Measurements from ENCODE around the gene CNR2.
A peak's percentile ranks its signal among the peaks of the same experiment; 100 is the strongest.

CNR2 gene

GRCh38 chr1:23869051-23869450 lies 44.1 kb downstream of the CNR2 start:
- ChIA-PET POLR2A (interaction anchor here (0.6 kb wide), 2 partner anchors 94 to 106 kb away, joined by 4 read pairs; no protein-coding TSS in a partner anchor), CTCF (interaction anchor here (0.7 to 4.2 kb wide), 10 partner anchors 13 to 273 kb away, joined by 3 to 32 read pairs (median 4); no protein-coding TSS in a partner anchor)
- Histone ChIP-seq H3K9me3 (ENCODE audit: control insufficient read depth, insufficient read depth, low read depth, low read length) (no peaks in the 10 kb centered on the region), H3K36me3 (ENCODE audit: control insufficient read depth in 2 of 2, insufficient read depth in 1 of 2, low read length in 2 of 2) (peaks cover 6 to 17% of the 10 kb centered on the region in 2 experiments; a peak in 2 of 3 replicates), H3K27ac (ENCODE audit: extremely low read depth, low read depth, low read length) (no peak overlapping the region), H3K4me1 (ENCODE audit: control insufficient read depth, insufficient read depth, low read length) (0 out of 2 replicates have a peak, but pooled peaks cover 6% of the 10 kb centered on the region), H3K4me3 (ENCODE audit: low read depth, low read length) (no peak overlapping the region)
- TF ChIP-seq PRDM10 (tag by site-specific recombination; IDR thresholded peaks at IDR 0.05) (no peak), ZNF626 (tag by site-specific recombination; IDR thresholded peaks at IDR 0.05) (no peak), ZNF350 (tag by site-specific recombination; IDR thresholded peaks at IDR 0.05) (no peak), HIC1 (tag by site-specific recombination; IDR thresholded peaks at IDR 0.05) (no peak), ZNF660 (tag by site-specific recombination; IDR thresholded peaks at IDR 0.05) (no peak), GLI4 (tag by site-specific recombination; IDR thresholded peaks at IDR 0.05) (no peak), ZNF544 (tag by site-specific recombination; IDR thresholded peaks at IDR 0.05) (no peak), ZNF280D (tag by site-specific recombination; IDR thresholded peaks at IDR 0.05) (no peak), ZNF366 (tag by site-specific recombination; conservative IDR thresholded peaks at IDR 0.05) (peak; percentile 84)

GRCh38 chr1:23868557-23869016 lies 44.6 kb downstream of the CNR2 start:
- CTCF ChIA-PET = interaction anchor here (0.6 to 4.2 kb wide), 10 partner anchors 12 to 274 kb away, joined by 3 to 32 read pairs (median 4); no protein-coding TSS in a partner anchor
- TF ChIP-seq TRIM28 (IDR thresholded peaks at IDR 0.05; ENCODE audit: borderline replicate concordance, low read length) (peak; percentile 36; the same call in 1 of the 2 replicates), ZNF529 (tag by site-specific recombination; IDR thresholded peaks at IDR 0.05; ENCODE audit: insufficient replicate concordance) (no peak), ZNF398 (tag by site-specific recombination; IDR thresholded peaks at IDR 0.05) (0 out of 2 replicates have a peak, but pooled peaks have one; percentile 26), ZNF121 (tag by site-specific recombination; IDR thresholded peaks at IDR 0.05) (no peak), ZNF704 (tag by site-specific recombination; IDR thresholded peaks at IDR 0.05) (no peak), ZNF416 (tag by site-specific recombination; IDR thresholded peaks at IDR 0.05) (no peak), ZEB2 (tag by site-specific recombination; IDR thresholded peaks at IDR 0.05) (0 out of 2 replicates have a peak, but pooled peaks have one; percentile 6), ZNF140 (tag by site-specific recombination; IDR thresholded peaks at IDR 0.05) (no peak)

More at GRCh38 chr1:23868557-23869016, 44.6 kb downstream of the CNR2 start:
- H3K4me3 ChIP-seq (ENCODE audit: low read depth, low read length) = peak overlapping the region; percentile 17; the same call in 1 of the 2 replicates
- POLR2A ChIA-PET = interaction anchor here (0.6 kb wide), 1 partner anchor 106 kb away, joined by 4 read pairs; no protein-coding TSS in a partner anchor
- H3K36me3 ChIP-seq (ENCODE audit: control insufficient read depth in 2 of 2, insufficient read depth in 1 of 2, low read length in 2 of 2) = peaks cover 8 to 19% of the 10 kb centered on the region in 2 experiments; a peak in 2 of 3 replicates
- H3K27ac ChIP-seq (ENCODE audit: extremely low read depth, low read depth, low read length) = no peak overlapping the region
- H3K4me1 ChIP-seq (ENCODE audit: control insufficient read depth, insufficient read depth, low read length) = 0 out of 2 replicates have a peak, but pooled peaks cover 6% of the 10 kb centered on the region
- H3K9me3 ChIP-seq (ENCODE audit: control insufficient read depth, insufficient read depth, low read depth, low read length) = no peaks in the 10 kb centered on the region

Data from HEK293 (cell line).